DOHH2 (cell line): ENCODE data around the gene TAL1.

Experiments
- H3F3A ChIP-seq: fragments of 200-600 bp; sonication (generic), shearing (Covaris generic); 2 replicates; pipeline ENCODE4 v1.6.0; 2016; ENCODE audit warnings: antibody characterized with exemption, mild to moderate bottlenecking; ENCODE audit not compliant: control insufficient read depth, insufficient read depth
- H3K27ac ChIP-seq: fragments of 200-600 bp; sonication (generic); 2 replicates; pipeline ENCODE4 v1.5.1; 2014; ENCODE audit warnings: low read depth, mild to moderate bottlenecking, low read length, moderate library complexity
- H3K27me3 ChIP-seq: fragments of 200-600 bp; sonication (generic); 2 replicates; pipeline ENCODE4 v1.6.1; 2014; ENCODE audit warnings: mild to moderate bottlenecking, low read length, mixed read lengths; ENCODE audit not compliant: control insufficient read depth
- H3K36me3 ChIP-seq: fragments of 200-600 bp; sonication (generic); 2 replicates; pipeline ENCODE4 v1.6.1; 2014; ENCODE audit warnings: mild to moderate bottlenecking, low read length, moderate library complexity, mixed read lengths; ENCODE audit not compliant: control insufficient read depth
- H3K4me1 ChIP-seq: fragments of 200-600 bp; sonication (generic); 2 replicates; pipeline ENCODE4 v1.6.1; 2014; ENCODE audit warnings: mild to moderate bottlenecking, low read length, mixed read lengths; ENCODE audit not compliant: control insufficient read depth
- H3K4me2 ChIP-seq: fragments of 200-600 bp; sonication (generic); 2 replicates; pipeline ENCODE4 v1.6.0; 2014; ENCODE audit warnings: mild to moderate bottlenecking, low read length, moderate library complexity
- H3K4me3 ChIP-seq: fragments of 200-600 bp; sonication (generic); 2 replicates; pipeline ENCODE4 v1.5.1; 2014; ENCODE audit warnings: mild to moderate bottlenecking, low read length, mixed read lengths
- H3K79me2 ChIP-seq: fragments of 200-600 bp; sonication (generic); 2 replicates; pipeline ENCODE4 v1.6.1; 2014; ENCODE audit warnings: mild to moderate bottlenecking, low read length, mixed read lengths; ENCODE audit not compliant: control insufficient read depth
- H3K9me2 ChIP-seq: fragments of 200-600 bp; sonication (generic); replicated peaks from 2 replicates; pipeline ENCODE4 v1.6.1; 2014; ENCODE audit warnings: mild to moderate bottlenecking, low read length, mixed read lengths; ENCODE audit not compliant: control insufficient read depth
- H3K9me3 ChIP-seq: fragments of 200-600 bp; sonication (generic); 2 replicates; pipeline ENCODE4 v1.6.1; 2014; ENCODE audit warnings: antibody characterized with exemption, low read length, mixed read lengths; ENCODE audit not compliant: control insufficient read depth, insufficient read depth
- H4K20me1 ChIP-seq: fragments of 200-600 bp; sonication (generic); 2 replicates; pipeline ENCODE4 v1.6.0; 2014; ENCODE audit warnings: low read depth, mild to moderate bottlenecking, antibody characterized with exemption, low read length, moderate library complexity; ENCODE audit not compliant: control insufficient read depth, insufficient read depth
- EZH2phosphoT487 ChIP-seq: fragments of 200-600 bp; sonication (generic); IDR thresholded peaks from 2 replicates; pipeline ENCODE4 v1.6.1; 2017; ENCODE audit warnings: borderline replicate concordance, mild to moderate bottlenecking, antibody characterized with exemption, low read length, moderate library complexity, mixed read lengths
- TF ChIP-seq, protein P1 (sequence below): fragments of 200-600 bp; sonication (generic); IDR thresholded peaks from one replicate; pipeline ENCODE4 v1.5.1; 2014; ENCODE audit warnings: antibody characterized with exemption, mild to moderate bottlenecking, low read depth, low read length; ENCODE audit not compliant: poor library complexity, severe bottlenecking

The TAL1 gene

GRCh38 chr1:47182676-47183235 lies 49.3 kb downstream of the TAL1 start:
- Histone ChIP-seq H3K9me2 (no peaks in the 10 kb centered on the region), H4K20me1 (no peaks in the 10 kb centered on the region), H3F3A (no peaks in the 10 kb centered on the region), H3K27me3 (peaks cover 12% of the 10 kb centered on the region), H3K9me3 (no peaks in the 10 kb centered on the region), H3K4me1 (peaks cover 4% of the 10 kb centered on the region), H3K36me3 (no peaks in the 10 kb centered on the region), H3K79me2 (no peaks in the 10 kb centered on the region), H3K27ac (no peak overlapping the region), H3K4me2 (no peak overlapping the region), H3K4me3 (no peak overlapping the region)
- TF ChIP-seq EZH2phosphoT487: no peak
- TF ChIP-seq, protein P1, sequence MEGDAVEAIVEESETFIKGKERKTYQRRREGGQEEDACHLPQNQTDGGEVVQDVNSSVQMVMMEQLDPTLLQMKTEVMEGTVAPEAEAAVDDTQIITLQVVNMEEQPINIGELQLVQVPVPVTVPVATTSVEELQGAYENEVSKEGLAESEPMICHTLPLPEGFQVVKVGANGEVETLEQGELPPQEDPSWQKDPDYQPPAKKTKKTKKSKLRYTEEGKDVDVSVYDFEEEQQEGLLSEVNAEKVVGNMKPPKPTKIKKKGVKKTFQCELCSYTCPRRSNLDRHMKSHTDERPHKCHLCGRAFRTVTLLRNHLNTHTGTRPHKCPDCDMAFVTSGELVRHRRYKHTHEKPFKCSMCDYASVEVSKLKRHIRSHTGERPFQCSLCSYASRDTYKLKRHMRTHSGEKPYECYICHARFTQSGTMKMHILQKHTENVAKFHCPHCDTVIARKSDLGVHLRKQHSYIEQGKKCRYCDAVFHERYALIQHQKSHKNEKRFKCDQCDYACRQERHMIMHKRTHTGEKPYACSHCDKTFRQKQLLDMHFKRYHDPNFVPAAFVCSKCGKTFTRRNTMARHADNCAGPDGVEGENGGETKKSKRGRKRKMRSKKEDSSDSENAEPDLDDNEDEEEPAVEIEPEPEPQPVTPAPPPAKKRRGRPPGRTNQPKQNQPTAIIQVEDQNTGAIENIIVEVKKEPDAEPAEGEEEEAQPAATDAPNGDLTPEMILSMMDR: no peak

DNA sequence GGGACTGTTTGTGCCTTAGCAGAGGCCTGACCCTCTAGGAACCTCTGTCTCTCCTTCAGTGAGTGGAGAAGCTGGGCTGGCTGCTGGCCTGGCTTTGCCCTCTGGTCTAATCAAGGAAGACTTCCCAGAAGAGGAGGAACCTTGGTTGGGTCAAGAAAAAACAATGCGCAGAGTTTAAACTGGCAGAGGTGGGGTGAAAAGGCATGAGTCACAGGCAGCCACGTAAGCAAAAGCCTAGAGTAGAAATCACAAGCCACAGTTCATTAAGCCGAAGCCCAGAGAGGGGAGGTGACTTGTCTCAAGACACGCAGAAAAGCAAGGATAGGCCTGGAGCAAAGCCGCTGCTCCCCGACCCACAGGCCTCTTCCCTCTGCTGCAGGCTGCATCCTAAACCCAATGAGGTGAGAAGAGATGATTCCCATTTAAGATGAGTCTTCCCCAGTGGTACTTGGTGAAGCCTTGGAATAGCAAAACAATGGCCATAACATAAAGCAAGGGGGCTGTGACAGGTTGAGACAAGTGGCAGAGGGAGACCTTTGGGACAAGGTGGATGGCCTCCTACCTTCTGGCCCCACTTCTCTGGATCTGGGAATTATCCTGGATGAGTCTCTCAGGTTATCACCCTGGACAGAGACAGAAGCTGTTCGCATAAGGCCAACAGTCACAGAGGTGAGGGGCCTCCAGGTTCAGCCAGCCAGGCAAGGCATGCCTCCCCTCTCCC lies 49.9 kb downstream of the TAL1 start:
- Histone ChIP-seq H3K4me3 (no peak overlapping the region), H3K79me2 (no peaks in the 10 kb centered on the region), H3K27ac (no peak overlapping the region), H4K20me1 (no peaks in the 10 kb centered on the region), H3K4me1 (peaks cover 4% of the 10 kb centered on the region), H3F3A (no peaks in the 10 kb centered on the region), H3K9me2 (no peaks in the 10 kb centered on the region), H3K9me3 (no peaks in the 10 kb centered on the region), H3K36me3 (no peaks in the 10 kb centered on the region), H3K27me3 (peaks cover 12% of the 10 kb centered on the region), H3K4me2 (no peak overlapping the region)
- no peak for TF ChIP-seq EZH2phosphoT487
- TF ChIP-seq, protein P1: no peak

- no peak for TF ChIP-seq EZH2phosphoT487
- TF ChIP-seq, protein P1: no peak
- Histone ChIP-seq H3K4me3 (no peak overlapping the region), H3K27ac (no peak overlapping the region), H3K4me2 (no peak overlapping the region), H3K9me2 (no peaks in the 10 kb centered on the region), H3K9me3 (no peaks in the 10 kb centered on the region), H3K4me1 (peaks cover 4% of the 10 kb centered on the region), H4K20me1 (no peaks in the 10 kb centered on the region), H3F3A (no peaks in the 10 kb centered on the region), H3K36me3 (no peaks in the 10 kb centered on the region), H3K79me2 (no peaks in the 10 kb centered on the region), H3K27me3 (peaks cover 12% of the 10 kb centered on the region)
These were observed 50.7 kb downstream of the TAL1 start for GRCh38 chr1:47181095-47181954.
